GM18870 (cell line): ENCODE results near the gene CRB2.
"Not testable (repeated sequence)": the region's sequence is repeated elsewhere in the genome, so short reads cannot be mapped to it uniquely, and the experiment has no call there.

ENCODE experiments used
- ATAC-seq: cut with Tn5 transposase; IDR thresholded peaks from one replicate; pipeline ENCODE4 v1.9.1; 2021; ENCODE audit warnings: moderate library complexity; ENCODE audit not compliant: unreplicated experiment

The CRB2 gene

DNA sequence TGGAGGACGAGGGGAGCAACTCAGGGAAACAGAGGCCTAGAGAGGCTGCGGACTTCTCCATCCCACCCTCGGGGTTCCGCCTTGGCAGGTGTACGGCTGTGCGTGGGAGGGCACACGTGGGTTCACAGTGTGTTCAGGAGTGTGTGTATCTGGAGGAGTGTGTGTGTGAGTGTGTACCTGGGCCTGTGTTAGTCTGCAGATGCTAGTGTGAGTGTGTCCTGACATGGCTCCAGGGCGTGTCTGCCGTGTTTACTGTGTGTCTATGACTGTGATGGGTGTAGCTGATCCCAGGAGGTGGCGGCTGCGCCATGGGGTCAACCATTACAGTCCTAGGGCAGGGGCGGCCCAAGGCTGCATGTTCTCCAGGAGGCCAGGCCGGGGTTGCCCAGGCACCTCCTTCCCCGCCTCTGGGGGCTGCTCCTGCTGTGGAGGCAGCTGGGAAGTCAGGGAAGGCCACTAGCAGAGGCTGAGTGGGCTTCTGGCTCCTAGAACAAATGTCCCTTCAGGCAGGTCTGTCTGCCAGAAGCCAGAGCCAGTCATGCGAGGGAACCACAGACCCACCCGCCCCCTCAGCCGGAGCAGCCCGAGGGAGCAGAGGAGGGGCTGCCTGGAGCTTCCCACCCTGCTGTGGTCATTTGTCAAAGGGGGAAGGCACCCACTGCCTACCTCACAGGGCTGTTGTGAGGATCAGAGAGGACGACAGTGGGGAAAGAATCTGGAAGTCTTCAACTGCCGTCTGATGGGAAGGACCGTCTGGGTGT lies 21.4 kb downstream of the CRB2 start:
- no peak for ATAC-seq

DNA sequence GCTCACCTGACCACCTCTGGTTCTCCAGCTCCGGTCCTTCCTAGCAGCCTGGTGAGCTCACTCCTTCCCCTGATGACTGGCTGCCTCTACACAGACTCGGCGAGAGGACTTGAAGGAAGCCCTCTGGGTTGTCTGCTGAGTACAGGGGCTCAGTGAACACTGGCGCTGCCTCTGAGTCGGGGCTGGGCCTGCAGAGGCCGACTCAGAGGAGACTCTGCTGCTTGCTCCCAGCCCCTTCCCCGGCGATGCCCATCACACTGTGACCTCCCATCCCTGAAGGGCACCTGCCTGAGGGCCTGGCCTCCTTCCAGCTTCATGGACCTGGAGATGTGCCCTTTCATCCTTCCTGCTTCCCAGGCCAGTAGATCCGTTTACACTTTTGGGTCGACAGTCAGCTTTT lies 22.0 kb downstream of the CRB2 start:
- ATAC-seq = no peak

DNA sequence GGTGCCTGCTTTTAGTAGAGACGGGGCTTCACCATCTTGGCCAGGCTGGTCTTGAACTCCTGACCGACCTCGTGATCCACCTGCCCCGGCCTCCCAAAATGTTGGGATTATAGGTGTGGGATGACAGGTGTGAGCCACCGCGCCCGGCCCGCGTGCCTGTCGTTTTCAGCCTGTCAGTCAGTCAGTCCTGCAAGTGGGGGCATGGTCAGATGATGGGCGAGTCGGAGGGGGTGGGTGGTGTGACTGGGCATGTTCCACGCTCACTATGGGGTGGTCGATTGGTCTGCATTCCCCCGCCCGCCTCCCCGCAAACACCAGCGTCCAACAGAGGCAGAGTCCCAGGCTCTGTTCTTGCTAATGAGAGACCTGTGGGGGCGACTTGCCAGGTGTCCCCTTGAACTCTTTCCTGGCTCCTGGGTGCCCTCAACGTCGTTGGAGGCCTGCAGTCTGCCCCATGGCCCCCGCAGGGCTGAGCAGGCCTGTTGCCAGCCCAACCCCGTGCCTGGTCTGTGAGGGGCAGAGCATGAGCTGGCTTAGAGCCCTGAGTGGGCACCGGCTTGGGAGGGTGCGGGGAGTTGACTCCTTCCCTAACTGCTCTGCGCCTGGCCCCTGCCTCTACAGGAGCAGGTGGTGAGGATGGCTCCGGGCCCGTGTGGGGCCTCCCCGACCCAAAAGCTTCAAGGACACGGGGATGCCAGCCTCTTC lies 23.1 kb downstream of the CRB2 start:
- ATAC-seq = no peak

DNA sequence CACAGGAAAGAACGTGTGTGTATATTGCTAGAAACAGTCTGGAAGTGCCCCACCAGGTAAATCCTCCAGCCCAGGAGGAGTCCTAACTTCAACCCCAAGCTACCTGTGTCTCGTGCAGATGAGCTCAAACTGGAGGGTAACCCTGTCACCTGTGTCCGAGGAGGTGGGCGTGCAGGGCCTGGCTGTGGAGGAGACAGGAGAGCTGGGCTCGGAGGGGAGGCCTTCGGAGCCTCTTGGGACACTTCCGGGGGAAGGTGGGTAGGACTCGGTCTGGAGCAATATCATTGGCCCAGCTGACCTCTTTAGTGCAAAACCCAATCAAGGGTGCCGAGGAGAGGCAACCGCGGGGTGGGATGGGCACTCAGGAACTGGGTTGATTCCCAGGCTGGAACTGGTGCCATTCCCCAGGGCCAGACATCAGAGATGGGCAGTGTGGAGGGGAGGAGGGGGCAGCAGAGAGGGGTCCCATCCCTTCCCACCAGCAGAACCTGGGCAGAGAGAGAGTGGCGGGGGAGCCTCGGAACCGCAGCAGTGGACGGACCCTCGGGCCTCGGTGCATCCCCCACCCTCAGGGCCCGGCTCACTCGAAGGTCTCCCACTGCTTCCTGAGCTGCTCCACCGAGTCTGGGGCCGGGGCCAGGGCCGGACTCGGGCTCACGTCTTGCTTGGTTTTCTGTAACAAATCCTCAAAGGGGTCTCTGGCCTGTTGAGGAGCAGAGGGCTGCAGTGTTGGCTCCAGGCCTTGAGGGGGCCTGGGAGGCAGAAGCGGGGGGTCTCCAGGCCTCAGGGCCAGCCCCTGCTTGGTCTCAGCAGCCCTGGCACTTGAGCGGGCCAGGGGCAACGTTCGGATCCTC lies 25.1 kb downstream of the CRB2 start:
- ATAC-seq = no peak

DNA sequence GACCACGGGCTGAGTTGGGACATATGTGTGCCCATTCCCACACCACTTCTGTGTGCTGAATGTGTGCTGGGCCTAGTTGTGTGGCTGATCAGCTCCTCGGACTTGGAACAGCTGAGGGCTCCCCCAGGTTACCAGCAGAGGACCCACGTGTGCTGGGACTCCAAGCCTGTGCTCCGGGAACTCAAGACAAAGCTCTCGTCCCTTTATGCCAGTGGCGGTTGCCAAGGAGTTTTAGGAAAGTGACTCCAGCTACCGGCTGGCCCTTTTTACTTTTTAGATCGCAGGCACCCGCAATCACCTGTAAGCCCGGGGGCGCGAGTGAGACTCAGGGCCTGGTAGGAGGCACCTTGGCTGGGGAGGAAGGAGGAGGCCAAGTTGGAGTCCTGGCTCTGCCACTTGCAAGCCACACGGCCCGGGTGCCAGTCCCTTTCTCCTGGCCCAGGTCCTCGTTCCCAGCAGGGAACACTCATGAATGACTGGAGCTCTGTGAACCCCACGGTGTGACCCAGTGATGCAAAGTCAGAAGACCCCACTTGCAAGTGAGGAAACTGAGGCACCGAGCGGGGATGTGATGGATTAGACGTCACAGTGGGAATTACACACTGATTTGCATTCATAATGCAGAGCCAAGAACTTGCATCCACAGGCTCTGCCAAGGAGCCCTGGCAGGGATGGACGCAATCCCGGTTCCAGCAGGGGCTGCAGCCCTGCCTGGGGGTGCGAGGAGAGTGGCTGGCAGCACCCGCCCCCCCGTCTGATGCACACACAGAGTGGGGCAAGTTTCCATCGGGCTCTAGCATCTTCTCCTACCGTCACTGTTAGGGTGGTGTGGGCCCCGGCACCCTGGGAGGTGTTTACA lies 26.9 kb downstream of the CRB2 start:
- no peak for ATAC-seq

DNA sequence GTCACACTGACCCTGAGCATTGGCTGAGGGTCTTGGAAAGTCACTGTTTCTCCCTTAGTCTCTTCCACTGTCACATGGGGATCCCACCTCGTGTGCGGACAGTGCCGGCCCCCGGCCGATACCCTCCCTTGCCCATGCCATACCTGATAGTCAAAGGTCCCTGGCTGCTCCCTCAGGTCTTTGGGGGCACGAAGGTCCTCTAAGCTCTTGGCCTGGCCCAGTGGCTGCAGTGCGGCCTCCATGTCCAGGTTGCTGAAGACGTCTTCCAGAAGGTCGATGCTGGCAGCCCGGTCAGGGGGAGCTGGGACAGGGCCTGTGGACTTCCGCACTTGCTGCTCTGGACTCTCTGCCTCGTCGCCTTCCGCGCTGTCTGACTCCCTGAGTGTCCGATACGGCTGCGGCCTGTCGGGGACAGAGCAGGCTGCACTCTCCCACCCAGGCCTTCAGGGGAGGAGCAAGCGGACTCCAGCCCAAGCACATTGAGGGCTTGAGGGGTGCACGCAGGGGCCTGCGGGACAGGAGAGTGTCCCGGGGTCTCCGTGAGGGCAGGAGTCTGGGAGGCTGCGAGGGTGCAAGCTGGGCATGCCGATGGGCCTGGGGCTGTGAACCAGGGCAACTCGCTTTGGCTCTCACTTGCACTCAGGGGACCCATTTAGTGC lies 27.6 kb downstream of the CRB2 start:
- no peak for ATAC-seq

DNA sequence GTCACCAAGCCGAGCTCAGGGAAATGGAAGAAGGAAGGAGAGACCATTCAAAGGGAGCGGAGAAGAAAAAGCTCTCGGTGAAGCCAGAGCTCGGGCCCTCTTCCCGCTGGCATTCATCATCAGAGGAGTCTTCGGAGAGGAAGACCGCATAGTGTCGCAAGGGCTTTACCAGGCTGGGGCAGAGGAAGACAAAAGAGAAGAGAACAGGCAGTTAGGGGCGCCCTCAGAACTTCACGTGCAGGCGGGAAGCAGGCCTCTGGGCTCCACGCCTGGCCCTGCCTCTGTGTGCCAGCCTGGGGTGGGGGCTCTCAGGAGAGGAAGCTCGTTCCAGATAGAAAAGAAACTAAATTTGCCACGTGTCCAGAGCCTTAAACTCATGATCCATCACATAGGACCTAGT lies 31.7 kb downstream of the CRB2 start:
- no peak for ATAC-seq

DNA sequence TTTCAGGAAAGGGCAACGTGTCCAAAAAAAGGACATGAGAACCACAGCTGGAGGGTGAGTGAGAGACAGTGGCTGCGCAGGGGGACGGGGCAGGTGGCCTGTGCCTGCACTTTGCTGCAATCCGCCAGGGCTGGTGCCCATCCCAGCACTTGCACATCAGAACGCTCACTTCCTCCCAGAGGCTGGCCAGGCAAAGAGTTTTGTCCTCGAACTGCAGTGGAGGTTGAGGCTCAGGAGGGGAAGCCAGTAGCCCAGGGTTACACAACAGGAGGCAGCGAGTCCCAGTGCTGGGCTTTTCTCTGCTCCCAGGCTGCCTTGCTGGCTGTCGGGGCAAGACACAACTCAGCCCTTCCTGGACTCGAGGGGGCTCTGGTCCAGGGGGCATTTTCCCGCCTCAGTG lies 33.1 kb downstream of the CRB2 start:
- ATAC-seq = no peak

DNA sequence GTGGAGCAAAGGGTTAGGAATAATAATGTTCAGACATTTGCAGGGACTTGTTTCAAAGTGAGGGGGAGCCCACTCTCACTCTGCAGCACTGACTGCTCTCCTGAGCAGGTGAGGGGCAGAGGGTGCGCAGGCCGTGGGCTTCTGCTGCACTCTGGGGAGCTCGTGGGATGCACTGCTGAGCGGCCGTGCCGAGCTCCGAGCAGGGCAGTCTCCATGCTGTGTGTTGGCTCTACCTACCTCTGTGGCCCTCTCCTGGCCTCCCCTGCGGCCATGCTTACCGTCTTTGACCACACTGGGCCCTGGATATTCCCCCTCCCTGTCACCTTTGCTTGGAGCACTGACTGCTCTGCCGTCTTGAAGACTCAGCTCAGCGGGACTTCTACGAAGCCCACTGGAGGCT lies 33.7 kb downstream of the CRB2 start:
- ATAC-seq = no peak

DNA sequence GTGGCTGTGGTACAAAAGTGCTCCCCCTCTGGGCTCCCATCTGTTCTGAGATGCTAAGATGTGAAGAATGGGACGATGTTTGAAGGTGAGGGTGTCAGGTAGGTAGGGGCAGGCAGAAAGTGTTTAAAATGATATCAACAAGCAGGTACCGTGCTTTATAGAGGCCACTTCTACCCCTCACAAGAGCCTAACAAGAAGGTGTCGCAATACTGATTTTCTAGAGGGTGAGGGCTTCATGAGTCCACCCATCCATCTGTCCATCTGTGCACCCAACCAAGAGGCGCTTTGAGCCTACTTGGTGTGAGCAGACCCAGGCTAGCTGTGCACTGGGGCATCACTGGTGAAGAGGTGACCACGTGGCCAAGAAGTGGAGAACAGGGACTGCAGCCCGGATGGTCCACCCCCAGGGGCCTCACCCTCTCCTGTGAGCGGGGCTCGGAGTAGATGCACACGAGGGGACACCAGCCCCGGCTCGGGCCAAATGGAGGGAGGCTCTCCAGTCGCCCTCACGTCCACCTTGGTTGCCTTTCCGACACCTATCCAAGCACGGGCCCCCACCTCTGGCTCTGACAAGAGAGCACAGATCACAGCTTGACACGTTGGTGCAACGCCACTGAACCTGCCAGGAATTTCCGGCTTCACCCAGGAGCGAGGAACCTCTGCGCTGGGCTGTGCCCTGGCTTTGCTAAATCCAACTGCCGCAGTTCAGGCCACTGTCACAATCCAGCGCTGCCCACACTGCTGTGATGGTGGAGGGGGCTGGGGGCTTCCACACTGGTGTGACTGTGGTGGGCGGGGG lies 34.5 kb downstream of the CRB2 start:
- no peak for ATAC-seq

DNA sequence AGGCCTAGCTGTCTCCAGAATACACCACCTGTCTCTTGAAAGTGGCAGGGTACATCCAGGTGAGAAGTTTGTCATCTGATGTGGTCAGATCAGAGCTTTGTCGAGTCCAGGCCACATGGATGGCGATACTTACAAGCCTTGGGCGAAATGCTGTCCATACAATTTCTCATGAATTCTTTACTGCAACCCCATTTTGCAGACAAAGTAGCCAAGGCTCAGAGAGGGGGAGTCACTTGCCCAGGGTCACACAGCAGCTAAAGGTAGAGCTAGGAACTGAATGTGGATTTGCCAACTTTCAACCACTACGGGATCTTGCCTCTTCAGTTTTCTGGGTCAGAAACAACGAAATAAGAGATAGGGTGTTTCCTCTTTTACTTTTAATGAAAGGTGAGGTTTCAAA lies 35.2 kb downstream of the CRB2 start:
- ATAC-seq = no peak

DNA sequence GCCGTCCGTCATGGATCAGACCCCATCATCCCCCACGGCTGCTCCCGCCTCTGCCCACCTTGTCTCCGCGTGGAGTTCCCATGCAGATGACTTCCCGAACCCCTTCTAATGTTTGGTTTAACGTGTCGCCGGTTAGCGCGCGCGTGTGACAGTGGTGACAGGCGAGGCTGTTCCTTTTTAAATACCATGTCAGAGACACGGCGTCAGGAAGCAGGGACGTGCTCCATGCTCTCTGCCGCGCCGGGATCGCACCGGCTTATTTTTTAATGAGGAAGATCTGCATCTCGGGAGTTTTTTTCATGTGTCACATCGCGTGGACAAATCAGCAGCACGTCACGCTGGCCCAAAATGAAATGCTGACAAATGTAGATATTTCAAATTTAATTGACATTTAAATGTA lies 35.9 kb downstream of the CRB2 start:
- no peak for ATAC-seq

DNA sequence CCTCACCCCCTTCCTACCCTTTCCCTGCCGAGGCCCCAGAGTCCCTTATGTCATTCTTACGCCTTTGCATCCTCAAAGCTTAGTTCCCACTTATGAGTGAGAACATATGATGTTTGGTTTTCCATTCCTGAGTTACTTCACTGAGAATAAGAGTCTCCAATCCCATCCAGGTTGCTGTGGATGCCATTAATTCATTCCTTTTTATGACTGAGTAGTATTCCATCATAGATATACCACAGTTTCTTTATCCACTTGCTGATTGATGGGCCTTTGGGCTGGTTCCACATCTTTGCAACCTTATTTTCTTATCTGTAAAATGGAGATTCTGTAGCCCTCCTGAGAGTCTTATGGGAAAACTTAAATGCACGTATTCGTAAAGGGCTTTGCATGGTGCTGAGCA lies 36.8 kb downstream of the CRB2 start:
- no peak for ATAC-seq

DNA sequence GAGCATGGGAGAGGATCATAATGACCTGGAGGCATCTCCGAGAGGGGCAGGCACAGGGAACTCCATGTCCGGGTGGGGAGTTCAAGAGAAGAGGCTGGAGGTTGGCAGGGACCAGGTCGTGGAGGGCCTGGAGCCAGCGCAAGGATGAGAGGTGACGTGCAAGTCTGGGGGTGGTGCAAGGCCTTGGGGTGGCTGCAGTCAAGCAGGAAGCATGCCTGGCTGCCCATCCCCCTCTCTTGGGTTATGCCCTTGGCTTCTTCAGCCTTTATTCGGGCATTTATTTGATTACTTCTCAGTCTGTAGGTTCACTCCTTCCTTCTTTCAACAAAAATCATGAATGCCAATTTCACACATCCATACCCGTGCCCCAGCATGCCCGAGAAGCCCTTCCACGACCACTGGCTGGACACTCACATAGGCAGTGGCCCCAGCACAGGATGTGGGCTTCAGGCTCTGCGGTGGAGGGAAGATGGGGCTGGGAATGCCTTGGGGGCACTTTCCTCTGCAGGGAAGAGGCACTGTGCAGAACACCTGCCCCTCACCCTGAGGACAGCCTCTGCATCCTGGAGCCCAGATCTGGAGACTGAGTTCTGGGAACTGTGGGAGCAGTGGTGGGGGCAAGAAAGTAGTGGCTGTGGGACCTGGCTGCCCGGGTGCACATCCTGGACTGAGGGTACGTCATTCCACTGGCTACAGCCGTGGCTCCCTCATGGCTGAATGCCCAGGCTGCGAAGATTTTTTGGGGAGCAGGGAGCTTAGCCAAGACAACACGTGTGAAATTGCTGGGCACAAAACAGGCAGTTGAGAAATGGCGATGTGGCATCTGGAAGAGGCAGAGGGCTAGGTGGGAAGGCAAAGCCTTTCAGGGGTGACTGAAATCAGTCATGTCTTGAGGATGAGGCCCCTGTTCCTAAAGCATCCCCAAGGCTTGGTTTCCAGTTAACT lies 38.6 kb downstream of the CRB2 start:
- no peak for ATAC-seq

DNA sequence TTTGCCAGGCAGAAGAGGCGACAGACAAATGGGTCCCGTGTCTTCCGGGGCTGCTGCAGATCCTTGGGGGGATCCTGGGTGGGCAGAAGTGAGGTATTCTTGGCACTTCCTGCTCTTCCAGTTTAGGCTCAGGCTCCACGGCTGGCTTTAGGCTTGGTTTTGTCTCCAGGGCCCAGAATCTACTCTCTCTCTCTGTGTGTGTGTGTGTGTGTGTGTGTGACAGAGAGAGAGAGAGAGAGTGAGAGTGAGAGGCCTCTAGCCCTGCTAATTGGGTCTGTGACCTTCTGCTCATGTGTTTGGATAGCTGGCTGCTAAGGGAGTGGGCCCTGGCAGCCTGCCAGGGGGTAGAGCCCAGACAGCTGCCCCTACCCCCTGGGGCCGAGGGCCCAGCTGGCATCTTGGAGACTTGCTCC lies 39.3 kb downstream of the CRB2 start:
- ATAC-seq = no peak

DNA sequence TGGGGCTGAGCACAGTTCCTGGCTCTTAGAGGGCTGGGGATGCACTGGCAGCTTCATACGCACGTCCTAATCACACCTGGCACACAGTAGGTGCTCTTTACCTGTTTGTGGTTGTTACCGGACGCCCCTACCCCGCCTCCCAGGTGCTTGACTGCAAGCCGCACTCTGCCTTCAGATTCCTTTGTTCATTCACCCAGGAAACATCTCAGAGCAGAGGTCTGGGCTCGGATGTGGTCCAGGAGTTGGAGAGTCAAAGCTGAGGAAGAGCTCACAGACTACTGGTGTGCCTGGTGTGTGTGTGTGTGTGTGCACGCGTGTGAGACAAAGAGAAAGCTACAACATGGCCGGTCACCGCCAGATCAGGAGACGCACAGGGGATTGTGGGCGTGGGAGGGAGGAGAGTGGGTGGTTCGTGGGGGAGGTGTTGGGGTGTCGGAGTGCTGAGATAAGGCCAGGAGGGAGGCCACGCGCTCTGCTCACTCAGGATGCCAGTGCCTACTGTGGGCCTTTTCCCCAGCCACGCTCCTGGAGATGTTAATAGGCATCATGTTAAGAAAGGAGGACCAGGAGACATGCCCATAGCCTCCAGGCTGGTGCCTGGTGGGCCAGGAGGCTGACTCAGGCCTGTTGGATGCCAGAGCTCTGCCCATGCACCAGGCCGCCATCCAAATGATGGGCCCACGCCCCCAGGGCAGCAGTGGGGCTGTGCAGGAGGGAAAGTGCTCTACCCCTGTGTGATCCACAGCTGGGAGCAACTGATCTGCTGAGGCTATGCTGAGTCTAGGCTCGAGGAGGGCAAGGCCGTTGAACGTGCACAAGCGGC lies 39.9 kb downstream of the CRB2 start:
- no peak for ATAC-seq

DNA sequence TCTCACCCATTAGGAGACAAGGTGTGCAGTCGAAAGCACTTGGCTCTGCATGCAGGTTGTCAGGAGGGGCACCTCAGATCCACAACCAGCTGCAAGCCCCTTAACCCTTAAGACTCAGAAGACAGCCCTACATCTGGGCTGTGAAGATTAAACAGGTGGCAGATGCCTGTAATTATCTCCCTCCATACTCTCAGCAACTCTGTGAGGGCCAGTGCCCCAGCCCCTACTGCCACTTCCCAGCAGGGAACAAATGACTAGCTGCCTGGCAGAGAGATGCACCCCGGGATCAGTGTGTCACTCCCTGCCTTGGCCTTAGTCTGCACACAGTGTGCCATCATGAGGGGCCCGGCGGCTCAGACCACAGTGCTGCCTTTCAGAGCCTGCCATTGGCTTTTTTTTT lies 42.0 kb downstream of the CRB2 start:
- no peak for ATAC-seq

DNA sequence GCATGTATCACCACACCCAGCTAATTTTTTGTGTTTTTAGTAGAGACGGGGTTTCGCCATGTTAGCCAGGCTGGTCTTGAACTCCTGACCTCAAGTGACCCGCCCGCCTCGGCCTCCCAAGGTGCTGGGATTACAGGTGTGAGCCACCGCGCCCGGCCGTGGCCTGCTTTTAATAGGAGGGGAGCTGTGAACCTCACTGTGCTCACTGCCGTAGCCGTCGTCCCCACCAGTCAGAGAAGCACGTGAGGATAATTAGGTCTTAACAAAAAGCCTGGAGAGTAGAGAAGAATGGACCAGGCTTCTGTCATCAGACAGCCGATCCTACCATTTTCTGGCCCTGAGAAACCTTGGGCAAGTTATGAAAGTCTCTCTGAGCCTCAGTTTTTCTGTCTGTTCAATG lies 42.9 kb downstream of the CRB2 start:
- ATAC-seq = not testable (repeated sequence)
